Small intestine (tissue), 7 donors: ENCODE results near the gene FGF3. TPM values are rescaled to one million over a fixed set of nuclear protein-coding genes. Genes with fewer than 3 reads are reported as not detected.

ENCODE experiments used
- DNase-seq, 2 donors: peaks; one replicate each; pipeline versions ENCODE4 v3.0.0 to v3.0.0-alpha.2; 2013
- FAIRE-seq: peaks from 2 replicates; lab custom pipeline; 2012; peaks lifted over from hg19 to GRCh38; lab: Jason Lieb, UNC
- H3K27ac ChIP-seq, 3 donors: one replicate each; pipeline ENCODE4 v1.5.1; 2013; ENCODE audit warnings: low read length in 2 of 3, mild to moderate bottlenecking in 2 of 3, control low read depth in 1 of 3, inconsistent platforms in 1 of 3, low read depth in 1 of 3, moderate library complexity in 1 of 3
- H3K27me3 ChIP-seq, 3 donors: one replicate each; pipeline ENCODE4 v1.6.1; 2013; ENCODE audit warnings: low read length in 3 of 3, inconsistent platforms in 1 of 3; ENCODE audit not compliant: control insufficient read depth in 3 of 3, insufficient read depth in 3 of 3
- H3K36me3 ChIP-seq, 3 donors: one replicate each; pipeline ENCODE4 v1.6.1; 2013; ENCODE audit warnings: low read length in 3 of 3, inconsistent platforms in 1 of 3, low read depth in 1 of 3, mild to moderate bottlenecking in 1 of 3, moderate library complexity in 1 of 3; ENCODE audit not compliant: control insufficient read depth in 3 of 3, insufficient read depth in 2 of 3
- H3K4me1 ChIP-seq, 3 donors: one replicate each; pipeline ENCODE4 v1.6.1; 2013; ENCODE audit warnings: low read length in 2 of 3, inconsistent platforms in 1 of 3, low read depth in 1 of 3, mild to moderate bottlenecking in 1 of 3, moderate library complexity in 1 of 3; ENCODE audit not compliant: control insufficient read depth in 3 of 3, insufficient read depth in 2 of 3
- H3K4me3 ChIP-seq, 3 donors: one replicate each; pipeline ENCODE4 v1.5.1; 2013; ENCODE audit warnings: low read length in 3 of 3, control low read depth in 1 of 3, inconsistent platforms in 1 of 3, low read depth in 1 of 3, mild to moderate bottlenecking in 1 of 3, moderate library complexity in 1 of 3
- H3K9me3 ChIP-seq, 2 donors: one replicate each; pipeline ENCODE4 v1.6.1; 2013; ENCODE audit warnings: low read depth in 1 of 2, low read length in 1 of 2; ENCODE audit not compliant: control insufficient read depth in 2 of 2, insufficient read depth in 1 of 2
- WGBS, 3 donors: extraction: QIAGEN DNeasy Blood & Tissue Kit; methylation state at CpG; one replicate each; pipeline ENCODE4 v1.1.7; 2013; 5-methylcytosine and 5-hydroxymethylcytosine counted together
- polyA plus RNA-seq, 4 donors: library from polyadenylated mRNA; stranded (reverse) in 3 of 4; unstranded in 1 of 4; fragments of 200-250 nt in 3 of 4; fragments of 120-200 nt in 1 of 4; gene quantifications; one replicate each; pipeline versions ENCODE4 v1.2.1 to v1.2.3, GENCODE V29; 2013
- donor health status: healthy with polysubstance abuse.
- donor health status: control.
- donor health status: control.
- donor health status: Bipolar disorder and iron deficiency.
- donor health status: healthy.

FGF3 gene
- polyA plus RNA-seq, 4 donors, result not detected

- no peaks in the 10 kb centered on the region for H3K9me3 ChIP-seq
- DNase-seq (no peak), FAIRE-seq (no peak)
- no peaks in the 10 kb centered on the region for H3K4me1 ChIP-seq
- no peak overlapping the region for H3K4me3 ChIP-seq
- H3K36me3 ChIP-seq, result no peaks in the 10 kb centered on the region
- H3K27ac ChIP-seq, result no peak overlapping the region
- 87 to 91% (median 88%) methylated on average over 11 of the region's 11 CpGs for WGBS, 3 donors
- H3K27me3 ChIP-seq, result no peaks in the 10 kb centered on the region
Measured at GRCh38 chr11:69788956-69789355, 30.3 kb downstream of the FGF3 start.

- no peaks in the 10 kb centered on the region for H3K36me3 ChIP-seq
- FAIRE-seq, result no peak
- H3K4me3 ChIP-seq, result no peak overlapping the region
- H3K27ac ChIP-seq, result no peak overlapping the region
- no peaks in the 10 kb centered on the region for H3K9me3 ChIP-seq
- no peak for DNase-seq
- H3K27me3 ChIP-seq, result no peaks in the 10 kb centered on the region
- no peaks in the 10 kb centered on the region for H3K4me1 ChIP-seq
- WGBS, 3 donors, result 84 to 88% (median 86%) methylated on average over 10 of the region's 10 CpGs
Measured at GRCh38 chr11:69787906-69788305, 31.3 kb downstream of the FGF3 start.

GRCh38 chr11:69787457-69787856 is 31.8 kb downstream of the FGF3 start:
- Histone ChIP-seq H3K4me1 (no peaks in the 10 kb centered on the region), H3K27me3 (no peaks in the 10 kb centered on the region), H3K9me3 (no peaks in the 10 kb centered on the region), H3K36me3 (no peaks in the 10 kb centered on the region), H3K4me3 (no peak overlapping the region), H3K27ac (no peak overlapping the region)
- WGBS, 3 donors, result 49 to 69% (median 65%) methylated on average over 4 of the region's 4 CpGs
- DNase-seq (no peak), FAIRE-seq (no peak)

- FAIRE-seq (no peak), DNase-seq (no peak)
- no peaks in the 10 kb centered on the region for H3K4me1 ChIP-seq
- 27 to 73% (median 46%) methylated on average over 8 of the region's 8 CpGs for WGBS, 3 donors
- no peak overlapping the region for H3K4me3 ChIP-seq
- no peak overlapping the region for H3K27ac ChIP-seq
- H3K27me3 ChIP-seq, result peaks cover 0 to 34% (median 6%) of the 10 kb centered on the region in 3 donors
- H3K36me3 ChIP-seq, result no peaks in the 10 kb centered on the region
- no peaks in the 10 kb centered on the region for H3K9me3 ChIP-seq
Measured at GRCh38 chr11:69781241-69781640, 38.0 kb downstream of the FGF3 start.

GRCh38 chr11:69778373-69778772 is 40.8 kb downstream of the FGF3 start:
- DNase-seq, result no peak
- no peak for FAIRE-seq
- Histone ChIP-seq H3K4me3 (no peak overlapping the region), H3K27me3 (peaks cover 13 to 54% (median 24%) of the 10 kb centered on the region in 3 donors), H3K36me3 (no peaks in the 10 kb centered on the region), H3K9me3 (no peaks in the 10 kb centered on the region), H3K27ac (no peak overlapping the region), H3K4me1 (no peaks in the 10 kb centered on the region)
- 84 to 85% (median 84%) methylated on average over 8 of the region's 8 CpGs for WGBS, 3 donors

GRCh38 chr11:69775163-69775755 is 44.0 kb downstream of the FGF3 start, which contains the start of gene FGF4:
Gene FGF4, minus strand, starts transcription at chr11:69775341. Its CDS starts 257 bp downstream, at chr11:69775084.
- H3K36me3 ChIP-seq, result no peaks in the 10 kb centered on the region

GRCh38 chr11:69774354-69775162 is 44.7 kb downstream of the FGF3 start:
- 3 to 7% (median 4%) methylated on average over 80 to 107 of the region's 107 CpGs for WGBS, 3 donors
- Histone ChIP-seq H3K4me3 (no peak overlapping the region), H3K36me3 (no peaks in the 10 kb centered on the region), H3K27ac (no peak overlapping the region), H3K4me1 (no peaks in the 10 kb centered on the region), H3K27me3 (peaks cover 13 to 72% (median 39%) of the 10 kb centered on the region in 3 donors), H3K9me3 (no peaks in the 10 kb centered on the region)
- FAIRE-seq (no peak), DNase-seq (peak in 1 of 2 donors; percentile 7)

More at GRCh38 chr11:69775163-69775755, 44.0 kb downstream of the FGF3 start, which contains the start of gene FGF4:
- Histone ChIP-seq H3K27me3 (peaks cover 13 to 76% (median 39%) of the 10 kb centered on the region in 3 donors), H3K27ac (no peak within 1 kb of the TSS), H3K4me1 (no peaks in the 10 kb centered on the region), H3K4me3 (no peak within 1 kb of the TSS), H3K9me3 (no peaks in the 10 kb centered on the region)
- 2% methylated on average over 33 to 66 of the region's 66 CpGs for WGBS, 3 donors
- DNase-seq (peak in 1 of 2 donors; percentile 9), FAIRE-seq (no peak)

GRCh38 chr11:69773626-69774353 is 45.4 kb downstream of the FGF3 start:
- H3K36me3 ChIP-seq, result no peaks in the 10 kb centered on the region
- H3K9me3 ChIP-seq, result peaks cover 0 to 3% of the 10 kb centered on the region in 2 donors
- WGBS, 3 donors, result 12 to 14% (median 13%) methylated on average over 28 to 30 of the region's 30 CpGs
- H3K4me1 ChIP-seq, result no peaks in the 10 kb centered on the region
- peaks cover 13 to 71% (median 39%) of the 10 kb centered on the region in 3 donors for H3K27me3 ChIP-seq
- DNase-seq (no peak), FAIRE-seq (no peak)
- no peak overlapping the region for H3K4me3 ChIP-seq
- no peak overlapping the region for H3K27ac ChIP-seq
